Measurements from ENCODE around the gene TARBP1. TPM values are rescaled to one million over a fixed set of nuclear protein-coding genes. Genes with fewer than 3 reads are reported as not detected.

TARBP1 gene
- total and polyA plus RNA-seq, 7 experiments from 2014 or later, result 22.9 to 49.6 (median 46.7) TPM

DNA sequence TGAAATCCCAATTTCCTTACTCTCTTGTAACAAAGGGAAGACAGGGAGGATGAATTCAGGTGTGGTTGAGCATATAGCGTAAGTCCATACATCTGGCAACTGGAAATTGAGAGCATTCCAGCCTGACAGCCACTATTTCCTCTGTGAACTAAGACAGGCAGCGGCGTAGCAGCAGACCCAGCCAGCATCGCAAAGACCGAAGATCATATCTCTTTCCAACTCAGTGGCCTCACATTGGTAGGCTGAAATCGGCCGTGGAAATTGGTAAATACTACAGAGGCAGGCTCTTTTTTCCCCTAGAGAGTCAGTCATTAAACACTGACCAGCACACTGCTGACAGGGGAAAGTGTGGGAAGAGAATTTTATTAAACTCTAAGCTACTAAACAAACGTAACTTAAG is 43.4 kb downstream of the TARBP1 start:
- intact Hi-C loops (cut with micrococcal nuclease), result no loop called here
- Mint-ChIP-seq H3K27me3 (no peaks in the 10 kb centered on the region), H3K4me1 (peaks cover 1 to 7% (median 5%) of the 10 kb centered on the region in 7 donors), H3K36me3 (peaks cover 19 to 66% (median 48%) of the 10 kb centered on the region in 5 donors), H3K4me3 (no peak overlapping the region), H3K9me3 (peaks cover 0 to 15% (median 7%) of the 10 kb centered on the region in 11 donors), H3K27ac (no peak overlapping the region)
- no peaks in the 10 kb centered on the region for H3K4me1 ChIP-seq (ENCODE audit: control insufficient read depth in 2 of 2, insufficient read depth in 2 of 2, low read length in 2 of 2)
- no peak overlapping the region for H3K4me3 ChIP-seq (ENCODE audit: low read length)
- peaks cover 0 to 44% (median 5%) of the 10 kb centered on the region in 3 experiments for H3K36me3 ChIP-seq (ENCODE audit: control insufficient read depth in 2 of 3, insufficient read depth in 3 of 3, low read length in 3 of 3)
- ChIA-PET CTCF (no interaction called here), POLR2A (no interaction called here)
- H3K9me3 ChIP-seq (ENCODE audit: control insufficient read depth in 2 of 3, low read length in 3 of 3), result no peaks in the 10 kb centered on the region
- DNase-seq (no peak), ATAC-seq (no peak)
- no peak overlapping the region for H3K27ac ChIP-seq (ENCODE audit: low read depth, low read length)
- H3K27me3 ChIP-seq (ENCODE audit: control insufficient read depth in 2 of 2, insufficient read depth in 2 of 2, low read length in 2 of 2), result no peaks in the 10 kb centered on the region

DNA sequence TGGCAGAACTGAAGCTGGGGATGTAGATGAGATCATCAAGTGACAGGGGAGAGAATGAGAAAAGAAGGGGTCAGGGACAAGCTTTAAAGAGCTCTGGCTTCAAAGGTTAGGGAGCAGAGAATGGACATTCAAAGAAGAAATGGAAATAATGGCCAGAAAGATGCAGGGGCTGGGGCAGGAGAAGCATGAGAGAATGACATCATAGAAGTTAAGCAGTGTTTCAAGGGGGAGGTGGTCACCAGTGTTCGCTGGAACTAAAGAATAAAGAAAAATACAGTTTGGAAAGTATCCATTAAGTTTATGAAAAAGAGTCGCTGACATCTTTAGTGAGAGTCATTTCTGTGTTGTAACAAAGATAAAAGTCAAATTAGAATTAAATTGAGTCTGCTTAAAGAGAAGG is 44.3 kb downstream of the TARBP1 start:
- Mint-ChIP-seq H3K4me3 (no peak overlapping the region), H3K9me3 (peaks cover 0 to 6% (median 0%) of the 10 kb centered on the region in 11 donors), H3K4me1 (peaks cover 1 to 8% (median 6%) of the 10 kb centered on the region in 7 donors), H3K27me3 (no peaks in the 10 kb centered on the region), H3K27ac (peak overlapping the region in 2 of 9 donors; percentile 14 to 42), H3K36me3 (peaks cover 22 to 64% (median 44%) of the 10 kb centered on the region in 5 donors)
- CTCF ChIA-PET, result no interaction called here
- intact Hi-C loops (cut with micrococcal nuclease), result no loop called here
- Histone ChIP-seq H3K27me3 (ENCODE audit: control insufficient read depth in 2 of 2, insufficient read depth in 2 of 2, low read length in 2 of 2) (no peaks in the 10 kb centered on the region), H3K4me3 (ENCODE audit: low read length) (no peak overlapping the region), H3K36me3 (ENCODE audit: control insufficient read depth in 2 of 3, insufficient read depth in 3 of 3, low read length in 3 of 3) (peaks cover 0 to 50% (median 5%) of the 10 kb centered on the region in 3 experiments), H3K27ac (ENCODE audit: low read depth, low read length) (no peak overlapping the region), H3K9me3 (ENCODE audit: control insufficient read depth in 2 of 3, low read length in 3 of 3) (no peaks in the 10 kb centered on the region), H3K4me1 (ENCODE audit: control insufficient read depth in 2 of 2, insufficient read depth in 2 of 2, low read length in 2 of 2) (no peaks in the 10 kb centered on the region)
- ATAC-seq (no peak), DNase-seq (no peak)
- POLR2A ChIA-PET, result interaction anchor here (1.0 kb wide), 1 partner anchor 42 kb away, joined by 3 read pairs; no protein-coding TSS in a partner anchor

DNA sequence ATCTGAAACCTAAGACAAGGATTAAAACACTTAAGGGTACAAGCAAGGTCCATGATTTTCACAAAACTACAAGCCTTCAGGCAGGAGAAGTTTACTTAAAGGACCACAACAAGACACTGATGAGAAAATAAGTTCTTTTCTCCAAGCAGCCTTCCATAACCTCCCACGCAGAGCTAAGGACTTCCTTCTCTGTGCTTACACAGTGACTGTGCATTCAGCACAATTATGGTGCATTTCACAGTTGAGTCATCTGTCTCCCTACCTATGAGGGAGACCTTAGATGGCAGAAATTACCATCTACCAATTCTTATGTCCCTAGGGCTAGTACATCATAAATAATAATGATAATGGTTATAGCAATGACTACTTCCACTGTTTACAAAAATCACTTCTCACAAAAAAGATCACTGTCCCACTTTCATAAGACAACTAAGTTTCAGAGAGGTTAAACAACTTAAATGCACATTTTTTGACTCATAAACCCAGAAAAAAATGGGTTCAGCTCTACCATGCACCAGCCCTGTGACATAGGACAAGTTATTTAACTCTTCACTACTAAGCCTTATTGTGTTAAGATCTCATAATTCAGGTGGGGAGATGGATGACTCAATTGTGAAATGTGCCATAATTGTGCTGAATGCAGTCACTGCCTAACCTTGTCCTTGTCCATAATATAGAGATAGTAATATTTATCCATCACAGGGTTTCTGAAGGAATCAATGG is 45.3 kb downstream of the TARBP1 start:
- Mint-ChIP-seq H3K27me3 (no peaks in the 10 kb centered on the region), H3K36me3 (peaks cover 15 to 67% (median 41%) of the 10 kb centered on the region in 5 donors), H3K4me3 (no peak overlapping the region), H3K4me1 (peaks cover 0 to 13% (median 1%) of the 10 kb centered on the region in 7 donors), H3K9me3 (no peaks in the 10 kb centered on the region), H3K27ac (peak overlapping the region in 1 of 9 donors; percentile 15)
- Histone ChIP-seq H3K9me3 (ENCODE audit: control insufficient read depth in 2 of 3, low read length in 3 of 3) (no peaks in the 10 kb centered on the region), H3K27me3 (ENCODE audit: control insufficient read depth in 2 of 2, insufficient read depth in 2 of 2, low read length in 2 of 2) (no peaks in the 10 kb centered on the region), H3K4me1 (ENCODE audit: control insufficient read depth in 2 of 2, insufficient read depth in 2 of 2, low read length in 2 of 2) (no peaks in the 10 kb centered on the region), H3K4me3 (ENCODE audit: low read length) (no peak overlapping the region), H3K36me3 (ENCODE audit: control insufficient read depth in 2 of 3, insufficient read depth in 3 of 3, low read length in 3 of 3) (peaks cover 0 to 59% (median 12%) of the 10 kb centered on the region in 3 experiments), H3K27ac (ENCODE audit: low read depth, low read length) (no peak overlapping the region)
- DNase-seq (no peak), ATAC-seq (no peak)
- ChIA-PET POLR2A (interaction anchor here (1.0 kb wide), 1 partner anchor 41 kb away, joined by 3 read pairs; no protein-coding TSS in a partner anchor), CTCF (no interaction called here)
- intact Hi-C loops (cut with micrococcal nuclease), result no loop called here

DNA sequence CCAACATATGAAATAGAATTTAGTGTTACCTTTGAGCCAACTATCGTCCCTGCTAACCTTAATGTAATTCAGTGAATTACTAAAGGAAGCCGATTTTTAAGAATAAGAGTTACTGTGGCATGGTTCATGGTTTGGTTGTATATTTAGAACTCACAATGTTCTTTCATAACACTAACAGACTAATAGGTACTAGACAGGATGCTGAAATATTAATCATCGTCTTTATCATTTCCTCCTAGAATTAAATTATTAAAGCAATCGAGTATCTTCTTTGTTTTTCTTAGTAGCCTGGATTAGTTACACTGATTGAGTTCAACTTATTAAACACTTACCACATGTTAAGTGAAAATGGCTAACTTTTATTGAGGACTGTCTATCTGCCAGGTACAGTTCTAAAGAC is 47.7 kb downstream of the TARBP1 start:
- peaks cover 15 to 58% (median 37%) of the 10 kb centered on the region in 5 donors for H3K36me3 Mint-ChIP-seq
- Histone ChIP-seq H3K4me3 (ENCODE audit: low read length) (no peak overlapping the region), H3K27ac (ENCODE audit: low read depth, low read length) (no peak overlapping the region), H3K9me3 (ENCODE audit: control insufficient read depth in 2 of 3, low read length in 3 of 3) (no peaks in the 10 kb centered on the region), H3K36me3 (ENCODE audit: control insufficient read depth in 2 of 3, insufficient read depth in 3 of 3, low read length in 3 of 3) (peaks cover 0 to 58% (median 12%) of the 10 kb centered on the region in 3 experiments), H3K27me3 (ENCODE audit: control insufficient read depth in 2 of 2, insufficient read depth in 2 of 2, low read length in 2 of 2) (no peaks in the 10 kb centered on the region), H3K4me1 (ENCODE audit: control insufficient read depth in 2 of 2, insufficient read depth in 2 of 2, low read length in 2 of 2) (no peaks in the 10 kb centered on the region)
- no peaks in the 10 kb centered on the region for H3K27me3 Mint-ChIP-seq
- no peak overlapping the region for H3K27ac Mint-ChIP-seq
- no peak overlapping the region for H3K4me3 Mint-ChIP-seq
- POLR2A ChIA-PET, result no interaction called here
- CTCF ChIA-PET, result interaction anchor here (0.6 to 0.7 kb wide), 2 partner anchors 122 to 180 kb away, joined by 4 to 7 read pairs; no protein-coding TSS in a partner anchor
- H3K4me1 Mint-ChIP-seq, result peaks cover 0 to 13% (median 0%) of the 10 kb centered on the region in 7 donors
- H3K9me3 Mint-ChIP-seq, result no peaks in the 10 kb centered on the region
- no peak for ATAC-seq
- intact Hi-C loops (cut with micrococcal nuclease), result no loop called here
- DNase-seq, result no peak

DNA sequence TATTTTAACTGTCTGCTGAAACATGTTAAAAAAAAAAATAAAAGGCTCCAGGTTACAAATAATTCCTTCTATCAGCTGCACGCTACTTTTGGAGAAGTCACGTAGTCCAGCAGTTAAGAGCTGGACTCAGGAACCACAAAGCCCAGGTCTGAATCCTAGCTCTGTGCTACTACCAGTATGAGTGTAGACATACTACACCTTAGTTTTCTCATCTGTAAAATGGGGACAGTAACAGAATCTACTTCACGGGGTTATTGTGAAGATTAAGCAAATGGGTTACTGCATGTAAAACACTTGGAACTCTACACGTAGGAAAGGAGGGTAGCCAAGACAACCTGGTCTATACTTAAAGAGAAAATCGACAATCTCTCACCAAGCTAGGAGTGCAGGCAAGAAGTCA is 48.3 kb downstream of the TARBP1 start:
- H3K27ac Mint-ChIP-seq, result no peak overlapping the region
- no peak overlapping the region for H3K27ac ChIP-seq (ENCODE audit: low read depth, low read length)
- ChIA-PET POLR2A (no interaction called here), CTCF (interaction anchor here (0.6 kb wide), 1 partner anchor 121 kb away, joined by 4 read pairs; no protein-coding TSS in a partner anchor)
- H3K27me3 ChIP-seq (ENCODE audit: control insufficient read depth in 2 of 2, insufficient read depth in 2 of 2, low read length in 2 of 2), result no peaks in the 10 kb centered on the region
- ATAC-seq, result no peak
- no peak overlapping the region for H3K4me3 ChIP-seq (ENCODE audit: low read length)
- intact Hi-C loops (cut with micrococcal nuclease), result no loop called here
- H3K4me1 ChIP-seq (ENCODE audit: control insufficient read depth in 2 of 2, insufficient read depth in 2 of 2, low read length in 2 of 2), result no peaks in the 10 kb centered on the region
- no peaks in the 10 kb centered on the region for H3K9me3 ChIP-seq (ENCODE audit: control insufficient read depth in 2 of 3, low read length in 3 of 3)
- no peaks in the 10 kb centered on the region for H3K27me3 Mint-ChIP-seq
- H3K4me3 Mint-ChIP-seq, result no peak overlapping the region
- H3K36me3 ChIP-seq (ENCODE audit: control insufficient read depth in 2 of 3, insufficient read depth in 3 of 3, low read length in 3 of 3), result peaks cover 0 to 58% (median 12%) of the 10 kb centered on the region in 3 experiments
- H3K9me3 Mint-ChIP-seq, result no peaks in the 10 kb centered on the region
- H3K36me3 Mint-ChIP-seq, result peaks cover 15 to 61% (median 36%) of the 10 kb centered on the region in 5 donors
- H3K4me1 Mint-ChIP-seq, result peaks cover 0 to 13% (median 0%) of the 10 kb centered on the region in 7 donors
- DNase-seq, result no peak

DNA sequence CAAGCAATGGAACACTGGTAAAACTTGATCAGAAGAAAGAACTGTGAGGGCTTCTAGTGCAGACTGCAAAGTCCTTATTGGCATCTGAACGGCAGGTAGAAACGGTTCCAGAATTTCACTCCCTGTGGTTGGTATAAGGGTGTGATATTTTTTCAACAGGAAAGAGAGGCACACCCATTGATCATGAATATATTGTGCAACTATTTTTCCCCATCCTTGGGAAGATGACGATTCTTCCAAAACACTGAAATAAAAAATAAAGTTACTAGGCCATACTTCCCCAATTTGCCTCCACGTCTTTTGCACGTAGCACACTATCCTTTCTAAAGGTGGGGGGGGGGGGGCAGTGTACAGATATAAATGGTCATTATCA is 49.6 kb downstream of the TARBP1 start:
- H3K36me3 Mint-ChIP-seq, result peaks cover 6 to 54% (median 28%) of the 10 kb centered on the region in 5 donors
- no peaks in the 10 kb centered on the region for H3K27me3 Mint-ChIP-seq

More for the DNA sequence above, 49.6 kb downstream of the TARBP1 start:
- CTCF ChIA-PET, result no interaction called here
- Histone ChIP-seq H3K27me3 (ENCODE audit: control insufficient read depth in 2 of 2, insufficient read depth in 2 of 2, low read length in 2 of 2) (no peaks in the 10 kb centered on the region), H3K4me3 (ENCODE audit: low read length) (no peak overlapping the region), H3K27ac (ENCODE audit: low read depth, low read length) (no peak overlapping the region), H3K9me3 (ENCODE audit: control insufficient read depth in 2 of 3, low read length in 3 of 3) (no peaks in the 10 kb centered on the region), H3K4me1 (ENCODE audit: control insufficient read depth in 2 of 2, insufficient read depth in 2 of 2, low read length in 2 of 2) (no peaks in the 10 kb centered on the region), H3K36me3 (ENCODE audit: control insufficient read depth in 2 of 3, insufficient read depth in 3 of 3, low read length in 3 of 3) (peaks cover 6 to 59% (median 12%) of the 10 kb centered on the region in 3 experiments)
- no peak overlapping the region for H3K27ac Mint-ChIP-seq
- POLR2A ChIA-PET, result no interaction called here
- intact Hi-C loops (cut with micrococcal nuclease), result no loop called here
- DNase-seq (no peak), ATAC-seq (no peak)
- peaks cover 0 to 13% (median 0%) of the 10 kb centered on the region in 7 donors for H3K4me1 Mint-ChIP-seq
- no peak overlapping the region for H3K4me3 Mint-ChIP-seq
- no peaks in the 10 kb centered on the region for H3K9me3 Mint-ChIP-seq

Measured in naive thymus-derived CD4-positive, alpha-beta T cell (primary cell).